ENCODE results near the gene RAB40B.

RAB40B gene

DNA sequence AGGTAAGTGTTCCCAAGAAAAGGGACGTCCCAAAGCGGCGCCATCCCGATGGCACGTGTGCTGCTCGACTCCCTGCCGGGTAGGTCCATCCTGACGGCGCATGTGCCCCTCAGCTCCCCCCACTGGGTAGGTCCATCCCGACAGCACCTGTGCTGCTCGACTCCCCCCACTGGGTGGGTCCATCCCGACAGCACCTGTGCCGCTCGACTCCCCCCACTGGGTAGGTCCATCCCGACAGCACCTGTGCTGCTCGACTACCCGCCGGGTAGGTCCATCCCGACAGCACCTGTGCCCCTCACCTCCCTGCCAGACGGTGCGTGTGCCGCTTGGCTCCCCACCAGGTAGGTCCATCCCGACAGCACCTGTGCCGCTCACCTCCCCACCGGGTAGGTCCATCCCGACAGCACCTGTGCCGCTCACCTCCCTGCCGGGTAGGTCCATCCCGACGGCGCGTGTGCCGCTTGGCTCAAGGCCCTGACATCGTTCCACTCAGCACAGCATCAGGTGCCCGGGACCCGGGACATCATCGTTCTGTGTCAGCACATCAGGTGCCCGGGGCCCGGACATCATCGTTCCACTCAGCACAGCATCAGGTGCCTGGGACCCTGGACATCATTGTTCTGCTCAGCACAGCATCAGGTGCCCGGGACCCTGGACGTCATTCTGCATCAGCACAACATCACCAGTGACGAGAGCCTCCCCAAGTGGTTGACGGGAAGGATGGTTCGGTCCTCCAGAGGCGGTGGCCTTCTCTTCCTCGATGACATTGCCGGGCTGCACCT lies 31.2 kb upstream of the RAB40B start:
- TF ChIP-seq TAF1 (IDR thresholded peaks at IDR 0.05; ENCODE audit: low read depth) = no peak

DNA sequence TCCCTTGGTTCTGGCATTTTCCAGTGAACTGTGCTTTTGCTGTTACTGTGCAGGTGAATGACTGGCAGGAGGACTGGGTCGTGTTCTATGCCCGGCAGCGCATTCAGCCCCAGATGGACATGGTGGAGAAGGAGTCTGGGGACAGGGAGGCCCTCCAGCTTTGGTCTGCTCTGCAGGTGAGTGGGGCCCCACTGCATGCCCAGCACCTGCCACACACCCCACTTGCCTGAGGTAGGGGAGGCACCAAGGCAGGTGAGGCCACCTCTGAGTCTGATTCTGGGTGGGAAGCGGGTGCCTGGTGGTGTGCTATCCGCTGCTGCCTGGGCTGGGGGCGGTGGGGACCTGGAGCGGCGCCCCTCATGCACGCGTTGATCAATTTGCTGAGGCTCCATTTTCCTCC lies 27.9 kb upstream of the RAB40B start:
- TF ChIP-seq TEAD4 (IDR thresholded peaks at IDR 0.05) (no peak), TCF12 (IDR thresholded peaks at IDR 0.05; ENCODE audit: low read depth) (no peak), CREB1 (IDR thresholded peaks at IDR 0.05; ENCODE audit: low read depth) (no peak), TAF1 (IDR thresholded peaks at IDR 0.05; ENCODE audit: low read depth) (no peak), NFIC (IDR thresholded peaks at IDR 0.05) (no peak), RAD21 (IDR thresholded peaks at IDR 0.05; ENCODE audit: low read depth) (no peak), EP300 (IDR thresholded peaks at IDR 0.05; ENCODE audit: borderline replicate concordance) (no peak), FOXM1 (IDR thresholded peaks at IDR 0.05; ENCODE audit: borderline replicate concordance, low read depth) (no peak), EGR1 (IDR thresholded peaks at IDR 0.05) (no peak), YY1 (IDR thresholded peaks at IDR 0.05; ENCODE audit: low read depth) (no peak), CEBPB (IDR thresholded peaks at IDR 0.05) (no peak), ZBTB7A (IDR thresholded peaks at IDR 0.05; ENCODE audit: low read depth) (no peak)
- TF ChIP-seq, protein P1, sequence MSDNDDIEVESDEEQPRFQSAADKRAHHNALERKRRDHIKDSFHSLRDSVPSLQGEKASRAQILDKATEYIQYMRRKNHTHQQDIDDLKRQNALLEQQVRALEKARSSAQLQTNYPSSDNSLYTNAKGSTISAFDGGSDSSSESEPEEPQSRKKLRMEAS (IDR thresholded peaks at IDR 0.05) = no peak
- TF ChIP-seq, protein P2, sequence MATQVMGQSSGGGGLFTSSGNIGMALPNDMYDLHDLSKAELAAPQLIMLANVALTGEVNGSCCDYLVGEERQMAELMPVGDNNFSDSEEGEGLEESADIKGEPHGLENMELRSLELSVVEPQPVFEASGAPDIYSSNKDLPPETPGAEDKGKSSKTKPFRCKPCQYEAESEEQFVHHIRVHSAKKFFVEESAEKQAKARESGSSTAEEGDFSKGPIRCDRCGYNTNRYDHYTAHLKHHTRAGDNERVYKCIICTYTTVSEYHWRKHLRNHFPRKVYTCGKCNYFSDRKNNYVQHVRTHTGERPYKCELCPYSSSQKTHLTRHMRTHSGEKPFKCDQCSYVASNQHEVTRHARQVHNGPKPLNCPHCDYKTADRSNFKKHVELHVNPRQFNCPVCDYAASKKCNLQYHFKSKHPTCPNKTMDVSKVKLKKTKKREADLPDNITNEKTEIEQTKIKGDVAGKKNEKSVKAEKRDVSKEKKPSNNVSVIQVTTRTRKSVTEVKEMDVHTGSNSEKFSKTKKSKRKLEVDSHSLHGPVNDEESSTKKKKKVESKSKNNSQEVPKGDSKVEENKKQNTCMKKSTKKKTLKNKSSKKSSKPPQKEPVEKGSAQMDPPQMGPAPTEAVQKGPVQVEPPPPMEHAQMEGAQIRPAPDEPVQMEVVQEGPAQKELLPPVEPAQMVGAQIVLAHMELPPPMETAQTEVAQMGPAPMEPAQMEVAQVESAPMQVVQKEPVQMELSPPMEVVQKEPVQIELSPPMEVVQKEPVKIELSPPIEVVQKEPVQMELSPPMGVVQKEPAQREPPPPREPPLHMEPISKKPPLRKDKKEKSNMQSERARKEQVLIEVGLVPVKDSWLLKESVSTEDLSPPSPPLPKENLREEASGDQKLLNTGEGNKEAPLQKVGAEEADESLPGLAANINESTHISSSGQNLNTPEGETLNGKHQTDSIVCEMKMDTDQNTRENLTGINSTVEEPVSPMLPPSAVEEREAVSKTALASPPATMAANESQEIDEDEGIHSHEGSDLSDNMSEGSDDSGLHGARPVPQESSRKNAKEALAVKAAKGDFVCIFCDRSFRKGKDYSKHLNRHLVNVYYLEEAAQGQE (IDR thresholded peaks at IDR 0.05; ENCODE audit: low read depth) = no peak
- TF ChIP-seq, protein P3, sequence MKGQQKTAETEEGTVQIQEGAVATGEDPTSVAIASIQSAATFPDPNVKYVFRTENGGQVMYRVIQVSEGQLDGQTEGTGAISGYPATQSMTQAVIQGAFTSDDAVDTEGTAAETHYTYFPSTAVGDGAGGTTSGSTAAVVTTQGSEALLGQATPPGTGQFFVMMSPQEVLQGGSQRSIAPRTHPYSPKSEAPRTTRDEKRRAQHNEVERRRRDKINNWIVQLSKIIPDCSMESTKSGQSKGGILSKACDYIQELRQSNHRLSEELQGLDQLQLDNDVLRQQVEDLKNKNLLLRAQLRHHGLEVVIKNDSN (IDR thresholded peaks at IDR 0.05) = no peak

DNA sequence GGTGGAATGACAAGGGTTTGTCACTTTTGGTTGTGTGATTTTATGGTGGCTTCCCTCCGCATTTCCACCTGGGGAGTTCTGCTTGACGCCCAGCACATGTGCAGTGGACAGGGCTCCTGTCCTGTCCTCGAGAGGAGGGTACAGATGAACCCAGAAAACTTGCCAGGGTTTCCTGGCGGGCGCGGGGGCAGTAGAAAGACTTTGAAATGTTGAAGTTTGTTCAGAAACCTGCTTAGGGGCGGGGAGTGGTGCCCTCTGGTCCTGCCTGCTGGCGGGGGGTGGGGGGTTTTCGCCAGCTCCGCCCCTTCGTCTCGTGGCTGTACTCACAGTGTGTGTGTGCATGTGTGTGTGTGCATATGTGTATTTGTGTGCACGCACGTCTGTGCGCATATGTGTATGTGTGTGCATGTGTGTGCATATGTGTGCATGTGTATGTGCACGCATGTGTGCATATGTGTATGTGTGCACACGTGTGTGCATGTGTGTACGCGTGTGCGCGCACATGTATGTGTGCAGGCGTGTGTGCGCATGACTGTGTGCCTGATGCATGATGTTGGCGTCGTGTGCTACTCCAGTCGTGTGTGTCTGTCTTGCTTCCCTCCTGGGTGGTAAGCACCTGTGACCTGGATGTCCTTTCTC lies 24.8 kb upstream of the RAB40B start:
- no peak for TF ChIP-seq FOXM1 (IDR thresholded peaks at IDR 0.05; ENCODE audit: borderline replicate concordance, low read depth)
- TF ChIP-seq TEAD4 (IDR thresholded peaks at IDR 0.05) = no peak
- TF ChIP-seq YY1 (IDR thresholded peaks at IDR 0.05; ENCODE audit: low read depth) = no peak
- no peak for TF ChIP-seq EGR1 (IDR thresholded peaks at IDR 0.05)
- no peak for TF ChIP-seq ZBTB7A (IDR thresholded peaks at IDR 0.05; ENCODE audit: low read depth)
- TF ChIP-seq CEBPB (IDR thresholded peaks at IDR 0.05) = no peak
- no peak for TF ChIP-seq EP300 (IDR thresholded peaks at IDR 0.05; ENCODE audit: borderline replicate concordance)

DNA sequence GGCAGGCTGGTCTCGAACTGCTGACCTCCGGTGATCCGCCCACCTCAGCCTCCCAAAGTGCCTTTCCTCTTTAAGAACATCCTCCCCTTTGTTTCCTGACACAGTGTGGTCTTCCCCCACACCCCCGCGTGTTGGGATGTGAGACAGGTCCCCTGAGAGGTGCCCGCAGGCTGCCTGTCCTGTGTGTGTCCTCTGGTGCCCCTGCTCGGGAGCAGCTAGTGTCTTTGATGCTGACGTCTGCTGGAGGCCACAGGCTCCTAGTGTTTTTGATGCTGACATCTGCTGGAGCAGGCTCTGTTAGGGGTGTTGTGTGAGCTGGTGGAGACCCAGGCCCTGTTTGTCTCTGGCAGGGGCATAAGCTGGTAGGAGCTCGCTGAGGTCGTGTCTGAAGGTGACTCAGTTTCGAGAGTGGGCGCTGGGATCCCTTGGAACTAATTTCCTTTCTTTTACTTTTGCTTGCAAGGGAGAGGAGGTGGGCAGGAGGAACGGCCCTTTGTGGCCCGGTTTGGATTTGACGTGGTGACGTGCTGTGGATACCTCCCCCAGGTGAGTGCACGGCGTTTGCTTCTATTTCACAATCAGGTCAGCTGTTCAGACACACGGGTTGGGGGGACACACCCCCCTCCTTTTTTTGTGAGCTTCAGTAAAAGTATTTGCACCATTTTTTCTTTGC lies 24.0 kb upstream of the RAB40B start:
- TF ChIP-seq ZBTB7A (IDR thresholded peaks at IDR 0.05; ENCODE audit: low read depth) (no peak), TCF12 (IDR thresholded peaks at IDR 0.05; ENCODE audit: low read depth) (no peak)

DNA sequence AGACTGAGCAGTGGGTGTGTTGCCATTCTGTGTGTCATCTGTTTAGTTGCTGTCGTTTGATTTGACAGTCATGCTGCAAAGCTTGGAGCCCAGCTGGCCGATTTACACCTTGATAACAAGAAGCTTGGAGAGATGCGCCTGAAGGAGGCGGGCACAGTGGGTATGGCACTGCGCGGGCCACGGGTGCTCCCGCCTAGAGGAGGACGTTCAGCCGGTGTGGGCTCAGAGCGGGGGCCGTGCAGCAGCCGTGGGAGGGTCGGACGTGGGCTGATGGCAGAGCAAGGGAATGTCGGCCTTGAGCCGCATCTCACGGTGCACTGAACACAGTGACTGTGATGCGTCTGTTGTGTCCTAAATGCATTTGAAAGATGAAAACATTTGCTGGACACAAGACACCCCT lies 21.7 kb upstream of the RAB40B start:
- TF ChIP-seq YY1 (IDR thresholded peaks at IDR 0.05; ENCODE audit: low read depth) = no peak

DNA sequence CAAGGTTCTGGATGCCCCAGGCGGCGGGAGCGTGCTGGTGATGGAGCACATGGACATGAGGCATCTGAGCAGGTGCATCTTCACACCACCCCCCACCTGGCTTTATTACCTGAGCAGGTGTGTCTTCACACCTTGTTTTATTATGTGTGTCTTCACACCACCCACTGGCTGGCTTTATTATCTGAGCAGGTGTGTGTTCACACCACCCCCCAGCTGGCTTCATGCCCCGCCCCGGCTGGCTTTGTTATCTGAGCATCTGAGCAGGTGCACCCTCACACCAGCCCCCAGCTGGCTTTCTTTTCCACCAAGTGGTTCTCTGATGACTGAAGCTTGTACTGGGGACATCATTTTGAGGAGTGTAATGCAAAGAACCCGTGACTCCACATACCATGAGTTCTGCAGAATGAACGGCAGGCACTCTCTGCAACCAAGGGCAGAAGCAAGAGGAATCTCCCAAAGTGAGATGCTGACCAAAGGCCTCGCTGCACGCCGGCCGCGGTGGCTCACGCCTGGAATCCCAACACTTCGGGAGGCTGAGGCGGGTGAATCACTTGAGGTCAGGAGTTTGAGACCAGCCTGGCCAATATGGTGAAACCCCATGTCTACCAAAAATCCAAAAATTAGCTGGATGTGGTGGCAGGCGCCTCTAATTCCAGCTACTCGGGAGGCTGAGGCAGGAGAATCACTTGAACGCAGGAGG lies 20.6 kb upstream of the RAB40B start:
- TF ChIP-seq CEBPB (IDR thresholded peaks at IDR 0.05) (no peak), NFIC (IDR thresholded peaks at IDR 0.05) (no peak), FOXM1 (IDR thresholded peaks at IDR 0.05; ENCODE audit: borderline replicate concordance, low read depth) (no peak), ZBTB7A (IDR thresholded peaks at IDR 0.05; ENCODE audit: low read depth) (no peak), CREB1 (IDR thresholded peaks at IDR 0.05; ENCODE audit: low read depth) (no peak)

DNA sequence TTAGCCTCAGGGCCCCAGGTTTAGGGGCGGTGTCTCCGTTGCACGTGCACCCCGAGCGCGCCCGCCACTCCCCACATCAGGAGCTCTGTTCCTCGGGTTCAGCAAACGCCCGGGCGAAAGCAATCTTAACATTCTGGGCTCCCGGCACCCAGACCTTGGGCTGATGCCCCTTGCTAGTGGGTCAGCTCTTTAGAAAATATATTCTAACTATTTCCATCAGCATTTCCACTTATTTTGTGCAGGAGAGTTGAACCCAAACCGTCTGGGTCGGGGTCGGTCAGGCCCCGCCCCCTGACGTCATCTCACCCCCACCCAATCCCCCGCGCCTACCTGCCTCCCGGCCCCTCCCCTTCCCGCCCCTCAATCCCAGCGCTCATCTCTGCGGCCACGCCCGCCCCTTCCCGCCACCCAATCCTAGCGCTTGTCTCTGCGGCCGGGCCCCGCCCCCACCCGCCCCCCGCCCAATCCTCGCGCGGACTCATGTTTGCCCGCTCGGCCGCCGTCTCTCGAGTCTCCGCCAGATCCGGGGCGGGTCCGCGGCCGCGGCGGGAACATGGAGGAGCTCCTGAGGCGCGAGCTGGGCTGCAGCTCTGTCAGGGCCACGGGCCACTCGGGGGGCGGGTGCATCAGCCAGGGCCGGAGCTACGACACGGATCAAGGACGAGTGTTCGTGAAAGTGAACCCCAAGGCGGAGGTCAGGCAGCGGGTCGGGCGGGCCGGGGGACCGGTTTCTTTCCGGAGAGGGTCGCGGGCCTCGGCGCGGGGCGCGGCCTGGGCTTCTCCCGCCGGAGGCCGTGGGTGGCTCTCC lies 17.9 kb upstream of the RAB40B start, which contains the start of gene FN3KRP:
Gene FN3KRP, plus strand, starts transcription at position 504 of the 808 bp plus-strand sequence. Its CDS starts 50 bp downstream, at position 554.
- TF ChIP-seq, protein P3 (IDR thresholded peaks at IDR 0.05) = no peak
- peak; percentile 85 for TF ChIP-seq YY1 (IDR thresholded peaks at IDR 0.05; ENCODE audit: low read depth)
- peak; percentile 37; the same call in 1 of the 2 replicates for TF ChIP-seq ZBTB7A (IDR thresholded peaks at IDR 0.05; ENCODE audit: low read depth)
- TF ChIP-seq, protein P1 (IDR thresholded peaks at IDR 0.05) = peak; percentile 81
- TF ChIP-seq TAF1 (IDR thresholded peaks at IDR 0.05; ENCODE audit: low read depth) = peak; percentile 71
- TF ChIP-seq EGR1 (IDR thresholded peaks at IDR 0.05) = no peak
- peak; percentile 17; the same call in 1 of the 2 replicates for TF ChIP-seq TCF12 (IDR thresholded peaks at IDR 0.05; ENCODE audit: low read depth)

Measured in Ishikawa (cell line).